ENCODE data around the gene PTGER4.
"Not testable (repeated sequence)": the region's sequence is repeated elsewhere in the genome, so short reads cannot be mapped to it uniquely, and the experiment has no call there.

Gene PTGER4

DNA sequence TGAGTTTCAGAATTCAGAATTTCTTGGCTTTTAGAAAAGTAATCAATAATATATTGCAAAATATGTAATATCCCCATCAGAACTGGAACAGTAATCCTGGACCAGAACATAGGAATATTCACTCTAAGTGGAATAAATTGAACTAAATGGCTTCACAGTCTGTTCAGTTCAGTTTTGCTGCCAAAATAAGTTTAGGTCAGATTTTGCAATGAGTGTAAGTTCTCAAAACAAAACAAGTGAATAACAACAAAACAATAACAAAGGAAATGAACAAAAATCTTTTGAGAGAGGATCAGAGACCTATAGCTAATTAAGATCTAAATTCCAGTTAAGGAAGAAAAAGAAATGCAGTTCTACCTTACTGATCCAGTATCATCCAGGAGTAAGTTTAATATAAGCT, 9.3 kb downstream of the PTGER4 start:
- ChIA-PET POLR2A (ENCODE audit: low non-redundant PET) (no interaction called here), CTCF (interaction anchor here (0.6 to 2.9 kb wide), 6 partner anchors 26 to 941 kb away, joined by 3 to 10 read pairs (median 3); no protein-coding TSS in a partner anchor)
- no peak for DNase-seq (ENCODE audit: low spot score)
- TF ChIP-seq, protein P1, sequence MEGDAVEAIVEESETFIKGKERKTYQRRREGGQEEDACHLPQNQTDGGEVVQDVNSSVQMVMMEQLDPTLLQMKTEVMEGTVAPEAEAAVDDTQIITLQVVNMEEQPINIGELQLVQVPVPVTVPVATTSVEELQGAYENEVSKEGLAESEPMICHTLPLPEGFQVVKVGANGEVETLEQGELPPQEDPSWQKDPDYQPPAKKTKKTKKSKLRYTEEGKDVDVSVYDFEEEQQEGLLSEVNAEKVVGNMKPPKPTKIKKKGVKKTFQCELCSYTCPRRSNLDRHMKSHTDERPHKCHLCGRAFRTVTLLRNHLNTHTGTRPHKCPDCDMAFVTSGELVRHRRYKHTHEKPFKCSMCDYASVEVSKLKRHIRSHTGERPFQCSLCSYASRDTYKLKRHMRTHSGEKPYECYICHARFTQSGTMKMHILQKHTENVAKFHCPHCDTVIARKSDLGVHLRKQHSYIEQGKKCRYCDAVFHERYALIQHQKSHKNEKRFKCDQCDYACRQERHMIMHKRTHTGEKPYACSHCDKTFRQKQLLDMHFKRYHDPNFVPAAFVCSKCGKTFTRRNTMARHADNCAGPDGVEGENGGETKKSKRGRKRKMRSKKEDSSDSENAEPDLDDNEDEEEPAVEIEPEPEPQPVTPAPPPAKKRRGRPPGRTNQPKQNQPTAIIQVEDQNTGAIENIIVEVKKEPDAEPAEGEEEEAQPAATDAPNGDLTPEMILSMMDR (conservative IDR thresholded peaks at IDR 0.05; ENCODE audit: low read depth), result no peak
- H3K27ac ChIP-seq, result no peak overlapping the region

DNA sequence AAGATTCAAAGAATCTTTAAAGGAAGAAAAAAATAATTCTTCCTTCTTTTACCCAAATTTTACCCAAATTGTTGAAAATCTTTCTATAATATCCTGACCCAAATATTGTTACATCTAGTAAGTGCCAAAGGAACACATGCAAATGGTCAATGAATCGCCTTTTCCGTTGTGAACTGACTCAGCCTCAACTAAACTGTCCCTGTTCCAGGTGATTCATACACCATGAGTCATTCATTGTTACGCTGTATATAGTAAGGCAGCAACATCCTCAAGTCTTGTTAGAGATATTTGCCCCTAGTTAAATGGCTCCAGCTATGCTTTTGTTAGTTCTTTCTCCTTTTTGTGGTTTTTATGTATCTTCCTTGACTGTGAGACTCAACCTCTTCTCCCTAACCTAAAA, 9.7 kb downstream of the PTGER4 start:
- ChIA-PET CTCF (interaction anchor here (1.0 to 2.9 kb wide), 2 partner anchors 25 to 741 kb away, joined by 3 to 10 read pairs; no protein-coding TSS in a partner anchor), POLR2A (ENCODE audit: low non-redundant PET) (no interaction called here)
- DNase-seq (ENCODE audit: low spot score), result peak; percentile 87
- no peak overlapping the region for H3K27ac ChIP-seq
- TF ChIP-seq, protein P1 (conservative IDR thresholded peaks at IDR 0.05; ENCODE audit: low read depth), result no peak

DNA sequence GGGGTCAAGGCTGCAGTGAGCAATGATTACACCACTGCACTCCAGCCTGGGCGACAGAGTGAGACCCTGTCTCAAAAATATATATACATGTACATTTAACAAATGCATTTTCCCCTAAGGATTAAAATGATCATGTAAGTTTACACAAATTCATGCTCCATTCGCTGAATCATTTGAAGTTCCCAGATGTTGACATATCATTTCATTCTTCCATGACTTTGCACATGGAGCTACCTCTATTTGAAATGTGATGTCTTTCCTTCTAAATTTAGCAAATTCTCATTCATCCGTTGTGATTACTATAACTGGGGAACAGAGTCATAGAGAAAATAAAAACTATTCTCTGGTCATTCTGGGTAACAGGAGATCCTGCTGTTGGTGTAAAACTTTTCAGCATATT, 10.6 kb downstream of the PTGER4 start:
- CTCF ChIA-PET, result interaction anchor here (0.5 to 2.9 kb wide), 2 partner anchors 742 to 1197 kb away, joined by 3 to 10 read pairs; no protein-coding TSS in a partner anchor
- POLR2A ChIA-PET (ENCODE audit: low non-redundant PET), result no interaction called here
- TF ChIP-seq, protein P1 (conservative IDR thresholded peaks at IDR 0.05; ENCODE audit: low read depth), result no peak

DNA sequence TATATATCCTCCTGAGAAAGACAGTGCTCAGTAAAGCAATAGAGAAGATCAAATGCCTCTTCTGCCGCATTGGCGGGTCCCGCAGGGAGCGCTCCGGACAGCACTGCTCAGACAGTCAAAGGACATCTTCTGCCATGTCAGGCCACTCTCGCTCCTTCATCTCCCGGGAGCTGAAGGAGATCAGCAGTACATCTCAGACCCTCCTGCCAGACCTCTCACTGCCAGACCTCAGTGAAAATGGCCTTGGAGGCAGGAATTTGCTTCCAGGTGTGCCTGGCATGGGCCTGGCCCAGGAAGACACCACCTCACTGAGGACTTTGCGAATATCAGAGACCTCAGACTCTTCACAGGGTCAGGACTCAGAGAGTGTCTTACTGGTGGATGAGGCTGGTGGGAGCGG, 12.2 kb downstream of the PTGER4 start:
- ChIA-PET POLR2A (ENCODE audit: low non-redundant PET) (no interaction called here), CTCF (no interaction called here)
- no peak for DNase-seq (ENCODE audit: low spot score)
- TF ChIP-seq, protein P1 (conservative IDR thresholded peaks at IDR 0.05; ENCODE audit: low read depth), result no peak
- H3K27ac ChIP-seq, result no peak overlapping the region

More for the DNA sequence above, 10.6 kb downstream of the PTGER4 start:
- H3K27ac ChIP-seq, result no peak overlapping the region
- no peak for DNase-seq (ENCODE audit: low spot score)

DNA sequence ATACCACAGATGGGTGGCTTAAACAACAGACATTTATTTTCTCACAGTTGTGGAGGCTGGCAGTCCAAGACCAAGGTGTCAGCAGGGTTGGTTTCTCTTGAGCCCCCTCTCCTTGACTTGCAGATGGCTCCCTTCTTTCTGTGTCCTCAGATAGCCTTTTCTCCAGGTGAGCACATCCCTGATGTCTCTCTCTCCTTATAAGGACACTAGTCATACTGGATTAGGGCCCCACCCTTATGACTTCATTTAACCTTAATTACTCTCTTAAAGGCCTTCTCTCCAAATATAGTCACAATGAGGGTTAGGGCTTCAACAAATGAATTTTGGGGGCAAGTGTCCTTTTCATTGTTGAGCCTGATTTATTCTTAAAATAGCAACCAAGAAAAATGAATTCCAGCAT, 14.7 kb downstream of the PTGER4 start:
- H3K27ac ChIP-seq, result no peak overlapping the region
- no peak for DNase-seq (ENCODE audit: low spot score)
- ChIA-PET CTCF (interaction anchor here (0.7 kb wide), 2 partner anchors 16 to 1329 kb away, joined by 5 to 6 read pairs; no protein-coding TSS in a partner anchor), POLR2A (ENCODE audit: low non-redundant PET) (no interaction called here)
- TF ChIP-seq, protein P1 (conservative IDR thresholded peaks at IDR 0.05; ENCODE audit: low read depth), result no peak

DNA sequence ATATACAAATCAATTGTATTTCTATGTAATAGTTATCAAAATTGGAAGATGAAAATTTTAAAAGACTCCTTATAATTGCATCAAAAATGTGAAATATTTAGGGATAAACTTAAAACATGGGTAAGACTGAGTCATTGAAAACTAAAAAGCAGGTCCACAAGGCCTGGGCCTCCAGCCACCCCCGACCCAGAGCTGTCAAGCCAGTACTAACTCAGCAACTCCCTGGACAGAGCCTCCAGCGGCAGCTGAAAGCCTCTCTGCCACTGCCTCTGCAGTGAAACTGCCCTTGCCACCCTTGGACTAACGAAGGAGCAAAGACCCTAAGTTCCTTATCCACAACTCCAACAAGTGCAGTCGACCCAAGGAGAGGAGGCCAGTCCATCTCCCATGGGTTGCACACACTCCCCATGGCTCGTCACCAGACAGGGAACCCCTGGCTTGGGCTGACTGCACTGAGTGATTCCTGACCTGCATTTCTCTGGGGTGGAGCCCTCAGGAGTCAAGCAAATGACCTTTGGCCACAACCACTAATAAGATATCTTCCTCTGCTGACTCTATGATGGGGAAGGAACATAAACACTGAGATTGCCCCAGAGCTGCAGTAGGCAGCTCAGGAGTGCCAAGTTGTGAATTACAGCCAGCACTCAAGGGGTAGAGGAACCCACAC, 20.5 kb downstream of the PTGER4 start:
- H3K27ac ChIP-seq, result no peak overlapping the region
- POLR2A ChIA-PET (ENCODE audit: low non-redundant PET), result no interaction called here
- DNase-seq (ENCODE audit: low spot score), result no peak
- CTCF ChIA-PET, result no interaction called here
- TF ChIP-seq, protein P1 (conservative IDR thresholded peaks at IDR 0.05; ENCODE audit: low read depth), result no peak

DNA sequence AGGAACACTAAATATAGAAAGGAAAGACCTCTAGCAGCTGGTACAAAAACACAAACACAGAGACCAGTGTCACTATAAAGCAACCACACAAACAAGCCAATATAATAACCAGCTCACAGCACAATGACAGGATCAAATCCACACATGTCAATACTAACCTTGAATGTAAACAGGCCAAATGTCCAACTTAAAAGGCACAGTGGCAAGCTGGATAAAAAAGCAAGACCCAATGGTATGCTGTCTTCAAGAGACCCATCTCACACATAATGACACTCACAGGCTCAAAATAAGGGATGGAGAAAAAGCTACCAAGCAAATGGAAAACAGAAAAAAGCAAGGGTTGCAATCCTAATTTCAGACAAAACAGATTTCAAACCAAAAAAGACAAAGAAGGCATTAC, 22.3 kb downstream of the PTGER4 start:
- CTCF ChIA-PET; DNase-seq (ENCODE audit: low spot score); H3K27ac ChIP-seq; POLR2A ChIA-PET (ENCODE audit: low non-redundant PET): not testable (repeated sequence)

DNA sequence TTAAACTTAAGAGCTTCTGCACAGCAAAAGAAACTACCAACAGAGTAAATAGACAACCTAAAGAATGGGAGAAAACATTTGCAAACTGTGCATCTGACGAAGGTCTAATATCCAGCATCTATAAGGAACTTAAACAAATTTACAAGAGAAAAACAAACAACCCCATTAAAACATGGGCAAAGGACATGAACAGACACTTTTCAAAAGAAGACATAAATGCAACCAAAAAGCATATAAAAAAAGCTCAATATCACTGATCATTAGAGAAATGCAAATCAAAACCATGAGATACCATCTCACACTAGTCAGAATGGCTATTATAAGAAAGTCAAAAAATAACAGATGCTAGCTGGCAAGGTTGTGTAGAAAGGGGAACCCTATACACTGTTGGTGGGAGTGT, 25.8 kb downstream of the PTGER4 start:
- H3K27ac ChIP-seq; DNase-seq (ENCODE audit: low spot score); POLR2A ChIA-PET (ENCODE audit: low non-redundant PET); CTCF ChIA-PET: not testable (repeated sequence)

DNA sequence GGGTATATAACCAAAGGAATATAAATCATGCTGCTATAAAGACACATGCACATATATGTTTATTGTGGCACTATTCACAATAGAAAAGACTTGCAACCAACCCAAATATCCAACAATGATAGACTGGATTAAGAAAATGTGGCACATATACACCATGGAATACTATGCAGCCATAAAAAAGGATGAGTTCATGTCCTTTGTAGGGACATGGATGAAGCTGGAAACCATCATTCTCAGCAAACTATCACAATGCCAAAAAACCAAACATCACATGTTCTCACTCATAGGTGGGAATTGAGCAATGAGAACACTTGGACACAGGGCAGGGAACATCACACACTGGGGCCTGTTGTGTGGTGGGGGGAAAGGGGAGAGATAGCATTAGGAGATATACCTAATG, 30.9 kb downstream of the PTGER4 start:
- CTCF ChIA-PET; POLR2A ChIA-PET (ENCODE audit: low non-redundant PET); H3K27ac ChIP-seq; DNase-seq (ENCODE audit: low spot score): not testable (repeated sequence)
